GM23248 (cell line): ENCODE measurements around the gene CLMP.

Experiments
- EZH2 ChIP-seq: fragments of 200-600 bp; sonication (generic); IDR thresholded peaks from 2 replicates; pipeline ENCODE4 v1.6.1; 2018; ENCODE audit warnings: antibody characterized with exemption, mild to moderate bottlenecking; ENCODE audit not compliant: insufficient read depth, poor library complexity, severe bottlenecking
- EZH2phosphoT487 ChIP-seq: fragments of 200-600 bp; sonication (generic); IDR thresholded peaks from 2 replicates; pipeline ENCODE4 v1.6.1; 2018; ENCODE audit warnings: antibody characterized with exemption, moderate library complexity, mild to moderate bottlenecking, low read depth; ENCODE audit not compliant: insufficient read depth

- TF ChIP-seq EZH2: no peak
- TF ChIP-seq EZH2phosphoT487: no peak
Measured at GRCh38 chr11:123103326-123103980, 91.6 kb downstream of the CLMP start.
